ENCODE results near the gene FRAT2. TPM values are rescaled to one million over a fixed set of nuclear protein-coding genes. Genes with fewer than 3 reads are reported as not detected.

FRAT2 gene
- total RNA-seq, 1 donor from 2014 or later, result 27.5 TPM

DNA sequence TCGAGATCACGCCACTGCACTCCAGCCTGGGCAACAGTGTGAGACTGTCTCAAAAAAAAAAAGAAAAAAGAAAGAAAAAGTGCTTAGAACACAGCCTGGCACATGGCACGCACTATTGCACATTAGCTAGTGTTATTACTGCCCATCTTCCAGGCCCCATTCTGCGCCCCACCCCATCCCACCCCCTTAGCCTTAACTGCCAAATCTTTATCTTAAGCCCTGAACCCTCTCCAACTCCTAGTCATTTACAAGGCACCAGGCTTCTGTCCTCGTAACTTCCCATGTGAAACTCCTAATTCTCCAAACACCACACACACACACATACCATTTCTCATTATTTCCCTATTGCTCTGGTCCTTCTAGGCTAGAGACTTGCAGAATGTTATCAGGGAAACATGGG, 4.8 kb downstream of the FRAT2 start:
- DNase-seq (no peak), ATAC-seq (no peak)
- no peaks in the 10 kb centered on the region for H3K27me3 ChIP-seq (ENCODE audit: low read depth)
- intact Hi-C loops (cut with DNase I), result no loop called here
- TF ChIP-seq, protein P1, sequence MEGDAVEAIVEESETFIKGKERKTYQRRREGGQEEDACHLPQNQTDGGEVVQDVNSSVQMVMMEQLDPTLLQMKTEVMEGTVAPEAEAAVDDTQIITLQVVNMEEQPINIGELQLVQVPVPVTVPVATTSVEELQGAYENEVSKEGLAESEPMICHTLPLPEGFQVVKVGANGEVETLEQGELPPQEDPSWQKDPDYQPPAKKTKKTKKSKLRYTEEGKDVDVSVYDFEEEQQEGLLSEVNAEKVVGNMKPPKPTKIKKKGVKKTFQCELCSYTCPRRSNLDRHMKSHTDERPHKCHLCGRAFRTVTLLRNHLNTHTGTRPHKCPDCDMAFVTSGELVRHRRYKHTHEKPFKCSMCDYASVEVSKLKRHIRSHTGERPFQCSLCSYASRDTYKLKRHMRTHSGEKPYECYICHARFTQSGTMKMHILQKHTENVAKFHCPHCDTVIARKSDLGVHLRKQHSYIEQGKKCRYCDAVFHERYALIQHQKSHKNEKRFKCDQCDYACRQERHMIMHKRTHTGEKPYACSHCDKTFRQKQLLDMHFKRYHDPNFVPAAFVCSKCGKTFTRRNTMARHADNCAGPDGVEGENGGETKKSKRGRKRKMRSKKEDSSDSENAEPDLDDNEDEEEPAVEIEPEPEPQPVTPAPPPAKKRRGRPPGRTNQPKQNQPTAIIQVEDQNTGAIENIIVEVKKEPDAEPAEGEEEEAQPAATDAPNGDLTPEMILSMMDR (IDR thresholded peaks at IDR 0.05), result no peak
- no peak overlapping the region for H3K4me3 ChIP-seq
- peaks cover 47% of the 10 kb centered on the region for H3K4me1 ChIP-seq
- H3K9me3 ChIP-seq, result no peaks in the 10 kb centered on the region
- H3K36me3 ChIP-seq, result peaks cover 17% of the 10 kb centered on the region
- no peak overlapping the region for H3K27ac ChIP-seq

- intact Hi-C loops (cut with DNase I), result no loop called here
- no peak for ATAC-seq
- H3K27ac ChIP-seq, result peak overlapping the region; percentile 64
Measured at GRCh38 chr10:97328646-97329453, 5.7 kb downstream of the FRAT2 start.

DNA sequence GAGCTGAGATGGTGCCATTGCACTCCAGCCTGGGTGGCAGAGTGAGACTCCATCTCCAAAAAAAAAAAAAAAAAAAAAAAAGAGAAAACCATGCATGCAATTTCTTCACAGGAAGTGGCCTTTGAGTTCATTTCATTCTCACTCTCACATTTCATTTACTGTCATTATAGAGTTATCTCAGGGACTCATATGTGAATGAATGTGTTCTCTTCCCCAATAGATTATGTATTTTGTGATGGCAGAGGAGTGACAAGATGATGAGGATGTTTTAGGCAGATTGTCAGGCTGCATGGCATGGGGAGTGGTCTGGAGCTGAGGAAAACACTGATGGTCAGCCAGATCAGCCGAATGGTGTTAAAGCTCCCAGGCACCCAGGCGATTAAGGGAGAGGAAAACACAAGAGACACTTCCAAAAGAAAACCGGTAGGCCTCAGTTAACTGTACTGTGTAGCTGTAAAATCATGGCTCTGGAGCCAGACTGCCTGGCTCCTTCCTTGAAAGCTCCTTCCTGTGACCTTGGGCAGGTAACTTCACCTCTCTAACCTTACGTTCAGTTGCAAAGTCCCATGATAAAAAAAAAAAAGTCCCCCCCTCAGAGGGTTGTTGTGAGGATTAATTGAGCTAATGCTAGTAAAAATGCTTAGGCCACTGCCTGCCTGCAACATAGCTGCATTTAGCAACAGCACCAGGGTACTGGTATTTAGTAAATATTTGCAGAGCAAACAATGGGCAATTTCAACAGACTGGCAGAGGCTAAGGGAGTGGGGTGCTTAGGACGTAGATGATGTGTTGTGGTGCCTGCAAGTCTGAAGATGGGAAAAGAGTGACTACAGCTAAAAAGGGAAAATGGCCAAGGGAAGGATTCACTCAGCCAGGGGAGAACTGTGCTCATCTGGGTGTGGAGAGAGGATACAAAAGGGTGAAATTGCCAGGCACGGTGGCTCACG, 6.9 kb downstream of the FRAT2 start:
- TF ChIP-seq, protein P1 (IDR thresholded peaks at IDR 0.05), result no peak
- peaks cover 17% of the 10 kb centered on the region for H3K36me3 ChIP-seq
- intact Hi-C loops (cut with DNase I), result no loop called here
- H3K27me3 ChIP-seq (ENCODE audit: low read depth), result no peaks in the 10 kb centered on the region
- DNase-seq (no peak), ATAC-seq (peak; percentile 87 to 90)
- no peaks in the 10 kb centered on the region for H3K9me3 ChIP-seq
- no peak overlapping the region for H3K4me3 ChIP-seq
- H3K4me1 ChIP-seq, result peaks cover 55% of the 10 kb centered on the region
- peak overlapping the region; percentile 64 for H3K27ac ChIP-seq

More at GRCh38 chr10:97328646-97329453, 5.7 kb downstream of the FRAT2 start:
- no peak overlapping the region for H3K4me3 ChIP-seq
- peaks cover 47% of the 10 kb centered on the region for H3K4me1 ChIP-seq
- peaks cover 17% of the 10 kb centered on the region for H3K36me3 ChIP-seq
- H3K27me3 ChIP-seq (ENCODE audit: low read depth), result no peaks in the 10 kb centered on the region
- TF ChIP-seq, protein P1 (IDR thresholded peaks at IDR 0.05), result no peak
- no peak for DNase-seq
- H3K9me3 ChIP-seq, result no peaks in the 10 kb centered on the region

DNA sequence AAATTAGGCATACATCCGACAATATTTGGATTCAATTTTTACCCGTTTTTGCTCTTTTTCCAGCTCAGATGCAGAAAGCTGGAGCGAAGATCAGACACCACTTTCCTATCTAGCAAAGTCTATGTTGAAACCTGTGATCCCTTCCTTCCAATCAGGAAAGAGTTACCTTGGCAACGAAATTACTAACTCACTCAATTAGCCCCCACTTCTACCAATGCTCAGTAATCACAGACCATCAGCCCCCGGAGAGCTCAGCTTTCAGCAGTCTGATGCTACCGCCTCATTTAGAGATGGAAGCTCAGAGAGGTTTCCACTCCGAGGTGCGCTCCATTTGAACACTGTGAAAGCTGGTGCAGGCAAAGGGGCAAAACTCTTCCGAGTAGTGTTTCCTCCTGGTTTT, 8.8 kb downstream of the FRAT2 start:
- Histone ChIP-seq H3K9me3 (no peaks in the 10 kb centered on the region), H3K36me3 (peaks cover 12% of the 10 kb centered on the region), H3K4me1 (peaks cover 58% of the 10 kb centered on the region), H3K27ac (no peak overlapping the region), H3K4me3 (no peak overlapping the region), H3K27me3 (ENCODE audit: low read depth) (no peaks in the 10 kb centered on the region)
- ATAC-seq (no peak), DNase-seq (no peak)
- intact Hi-C loops (cut with DNase I), result no loop called here
- TF ChIP-seq, protein P1 (IDR thresholded peaks at IDR 0.05), result no peak

DNA sequence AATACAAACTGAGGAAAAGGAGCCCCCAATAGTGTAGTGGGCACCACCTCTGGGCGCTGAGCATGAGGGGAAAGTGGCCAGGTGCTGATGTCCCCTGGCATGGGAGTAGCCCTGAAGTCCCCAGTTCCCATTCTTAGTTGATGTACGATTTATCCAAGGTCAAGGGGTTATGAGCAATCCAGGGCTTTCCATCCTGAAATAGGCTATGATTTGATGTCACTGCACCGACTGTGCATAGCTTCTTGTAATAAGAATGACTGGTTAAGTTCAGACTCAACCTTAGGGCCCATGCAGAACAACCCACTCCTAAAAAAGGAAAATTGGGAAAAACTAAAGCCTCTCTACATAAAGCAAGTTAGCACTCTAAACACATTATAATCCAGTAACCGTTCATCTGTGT, 11.0 kb downstream of the FRAT2 start:
- TF ChIP-seq, protein P1 (IDR thresholded peaks at IDR 0.05), result no peak
- ATAC-seq (no peak), DNase-seq (no peak)
- Histone ChIP-seq H3K4me3 (no peak overlapping the region), H3K4me1 (peaks cover 52% of the 10 kb centered on the region), H3K36me3 (peaks cover 3% of the 10 kb centered on the region), H3K9me3 (no peaks in the 10 kb centered on the region), H3K27ac (no peak overlapping the region), H3K27me3 (ENCODE audit: low read depth) (no peaks in the 10 kb centered on the region)
- intact Hi-C loops (cut with DNase I), result no loop called here
